NCI-H69 (cell line): ENCODE data around the gene GSTO2.

Source experiments
- DNase-seq: peaks from one replicate; lab custom pipeline; 2025; lab: John Stamatoyannopoulos, UW

The GSTO2 gene

GRCh38 chr10:104326991-104327610 lies 58.1 kb downstream of the GSTO2 start:
- DNase-seq: no peak

GRCh38 chr10:104327745-104328645 lies 59.0 kb downstream of the GSTO2 start:
- DNase-seq: peak; percentile 83

GRCh38 chr10:104328646-104328895 lies 59.6 kb downstream of the GSTO2 start:
- no peak for DNase-seq

GRCh38 chr10:104328896-104329710 lies 60.1 kb downstream of the GSTO2 start:
- DNase-seq: peak; percentile 91

- DNase-seq: peak; percentile 42
Measured at GRCh38 chr10:104329735-104330134, 60.8 kb downstream of the GSTO2 start.

GRCh38 chr10:104330168-104331110 lies 61.5 kb downstream of the GSTO2 start:
- DNase-seq: peak; percentile 38

- peak; percentile 95 for DNase-seq
Measured at GRCh38 chr10:104331208-104331838, 62.3 kb downstream of the GSTO2 start.

- DNase-seq: no peak
Measured at GRCh38 chr10:104332243-104333031, 63.5 kb downstream of the GSTO2 start.

- no peak for DNase-seq
Measured at GRCh38 chr10:104333032-104333727, 64.2 kb downstream of the GSTO2 start.

- no peak for DNase-seq
Measured at GRCh38 chr10:104333728-104334373, 64.9 kb downstream of the GSTO2 start.

GRCh38 chr10:104334561-104334960 lies 65.6 kb downstream of the GSTO2 start:
- peak; percentile 74 for DNase-seq

GRCh38 chr10:104334965-104335650 lies 66.1 kb downstream of the GSTO2 start:
- peak; percentile 90 for DNase-seq

- DNase-seq: peak; percentile 28
Measured at GRCh38 chr10:104336821-104337467, 68.0 kb downstream of the GSTO2 start.

- DNase-seq: peak; percentile 66
Measured at GRCh38 chr10:104337521-104337984, 68.6 kb downstream of the GSTO2 start.

GRCh38 chr10:104337985-104338735 lies 69.2 kb downstream of the GSTO2 start, which contains the start of gene ITPRIP:
Gene ITPRIP, minus strand, starts transcription at chr10:104338465. Its CDS starts 22,414 bp downstream, at chr10:104316051.
- peak; percentile 70 for DNase-seq

- no peak for DNase-seq
Measured at GRCh38 chr10:104339469-104340110, 70.6 kb downstream of the GSTO2 start.
